Endothelial cell of umbilical vein (primary cell): ENCODE data around the gene C4orf51. TPM values are rescaled to one million over a fixed set of nuclear protein-coding genes. Genes with fewer than 3 reads are reported as not detected.

Experiments
- BruUV-seq: library from RNA; stranded (reverse); fragments of 400-500 nt; replicated peaks from 2 replicates; lab custom pipeline; 2021; lab: Mats Ljungman, UMichigan
- CTCF ChIA-PET: fragments of 300-600, 350-600 bp; sonication (Branson Sonifier 250); formaldehyde crosslinking; loops from one replicate; lab custom pipeline; 2021; ENCODE audit warnings: antibody characterized with exemption, inconsistent platforms; lab: Charles Lee
- POLR2A ChIA-PET: fragments of 300-600, 350-600 bp; sonication (Branson Sonifier 250); formaldehyde crosslinking; loops from one replicate; lab custom pipeline; 2021; ENCODE audit warnings: antibody characterized with exemption, inconsistent platforms; lab: Charles Lee
- DNase-seq: peaks from one replicate; pipeline ENCODE4 v3.0.0-alpha.2; 2011; ENCODE audit warnings: low read depth, low spot score
- FAIRE-seq: peaks from 2 replicates; lab custom pipeline; 2011; peaks lifted over from hg19 to GRCh38; lab: Jason Lieb, UNC
- H2AFZ ChIP-seq: 2 replicates; pipeline ENCODE4 v1.6.0; 2012; ENCODE audit warnings: low read depth, low read length, control low read depth, inconsistent platforms
- H3K27ac ChIP-seq: 2 replicates; pipeline ENCODE4 v1.5.1; 2011; ENCODE audit warnings: low read depth, mild to moderate bottlenecking, control low read depth, low read length, moderate library complexity; ENCODE audit not compliant: insufficient read depth
- H3K27me3 ChIP-seq, 2 experiments: 2 replicates each; pipeline versions ENCODE4 v1.6.0 to v1.6.1; 2011; ENCODE audit warnings: low read length in 2 of 2, mixed read lengths in 1 of 2; ENCODE audit not compliant: control insufficient read depth in 2 of 2, insufficient read depth in 2 of 2
- H3K36me3 ChIP-seq, 2 experiments: 2 replicates in 1 of 2; 3 replicates in 1 of 2; pipeline ENCODE4 v1.5.1; 2011; ENCODE audit warnings: low read length in 2 of 2, mild to moderate bottlenecking in 1 of 2, moderate library complexity in 1 of 2; ENCODE audit not compliant: control insufficient read depth in 2 of 2, insufficient read depth in 2 of 2; ENCODE audit errors: extremely low read depth in 1 of 2
- H3K4me1 ChIP-seq: 3 replicates; pipeline ENCODE4 v1.5.1; 2011; ENCODE audit warnings: mild to moderate bottlenecking, low read length; ENCODE audit not compliant: control insufficient read depth, insufficient read depth; ENCODE audit errors: extremely low read depth
- H3K4me2 ChIP-seq: 2 replicates; pipeline ENCODE4 v1.6.1; 2011; ENCODE audit warnings: low read length, control low read depth, mixed read lengths; ENCODE audit not compliant: insufficient read depth
- H3K4me3 ChIP-seq, 3 experiments: fragments of 200-600 bp in 1 of 3; sonication (generic), shearing (Covaris generic) in 1 of 3; replicated peaks in 1 of 3; 2 replicates each; pipeline ENCODE4 v1.5.1; 2011 to 2016; ENCODE audit warnings: control low read depth in 3 of 3, low read length in 3 of 3, mild to moderate bottlenecking in 2 of 3, inconsistent platforms in 1 of 3, low read depth in 1 of 3, moderate library complexity in 1 of 3; ENCODE audit not compliant: insufficient read depth in 1 of 3
- H3K79me2 ChIP-seq: 2 replicates; pipeline ENCODE4 v1.6.0; 2012; ENCODE audit warnings: low read length, inconsistent platforms; ENCODE audit not compliant: control insufficient read depth, insufficient read depth
- H3K9ac ChIP-seq: replicated peaks from 2 replicates; pipeline ENCODE3; 2011; ENCODE audit warnings: low read length, control low read depth; ENCODE audit not compliant: insufficient read depth; ENCODE audit errors: extremely low read depth
- H3K9me1 ChIP-seq: replicated peaks from 3 replicates; pipeline ENCODE4 v1.6.0; 2011; ENCODE audit warnings: mild to moderate bottlenecking, low read length; ENCODE audit not compliant: control insufficient read depth, insufficient read depth; ENCODE audit errors: extremely low read depth
- H3K9me3 ChIP-seq: replicated peaks from 2 replicates; pipeline ENCODE4 v1.5.1; 2012; ENCODE audit warnings: low read length, inconsistent platforms; ENCODE audit not compliant: control insufficient read depth, insufficient read depth
- H4K20me1 ChIP-seq: replicated peaks from 2 replicates; pipeline ENCODE3; 2011; ENCODE audit warnings: mild to moderate bottlenecking, low read length; ENCODE audit not compliant: control insufficient read depth, insufficient read depth; ENCODE audit errors: extremely low read depth
- EZH2 ChIP-seq: IDR thresholded peaks from 2 replicates; pipeline ENCODE4 v1.6.1; 2012; ENCODE audit warnings: borderline replicate concordance, low read depth, mild to moderate bottlenecking, moderate library complexity, low read length, inconsistent platforms; ENCODE audit not compliant: severe bottlenecking
- FOS ChIP-seq: IDR thresholded peaks from 2 replicates; pipeline ENCODE4 v1.6.1; 2011; ENCODE audit warnings: mild to moderate bottlenecking, low read length, moderate library complexity, borderline replicate concordance; ENCODE audit not compliant: insufficient read depth
- GATA2 ChIP-seq: IDR thresholded peaks from 2 replicates; pipeline ENCODE4 v1.7.0; 2011; ENCODE audit warnings: low read depth, mild to moderate bottlenecking, moderate library complexity, mixed read lengths, low read length; ENCODE audit not compliant: insufficient read length, insufficient read depth
- JUN ChIP-seq: IDR thresholded peaks from 2 replicates; pipeline ENCODE4 v1.6.1; 2011; ENCODE audit warnings: borderline replicate concordance, low read depth; ENCODE audit not compliant: insufficient read length, insufficient read depth
- MAX ChIP-seq: IDR thresholded peaks from 2 replicates; pipeline ENCODE4 v1.6.1; 2011; ENCODE audit not compliant: insufficient read depth, insufficient read length
- MYC ChIP-seq: IDR thresholded peaks from one replicate; pipeline ENCODE4 v1.6.1; 2011; ENCODE audit warnings: mild to moderate bottlenecking, low read depth, low read length
- POLR2A ChIP-seq: IDR thresholded peaks from 2 replicates; pipeline ENCODE4 v1.6.1; 2012; ENCODE audit warnings: low read depth, mild to moderate bottlenecking, control low read depth, low read length
- POLR2AphosphoS5 ChIP-seq: IDR thresholded peaks from 2 replicates; pipeline ENCODE4 v1.6.1; 2012; ENCODE audit warnings: low read depth, mild to moderate bottlenecking, control low read depth, low read length, moderate library complexity; ENCODE audit not compliant: insufficient read depth
- dilution Hi-C: fragments of 300-500 bp; cut with MboI; formaldehyde crosslinking; loops from one replicate; pipeline ENCODE4 v1.15.0; 2019; ENCODE audit warnings: low sequenced_read_pairs; ENCODE audit not compliant: extremely low pct_ligation_motif_present
- intact Hi-C: fragments of 100-400 bp; cut with micrococcal nuclease; formaldehyde crosslinking; loops from one replicate; pipeline ENCODE4 v1.10.0; 2022
- polyA plus RNA-seq, 4 experiments: library from polyadenylated mRNA; depleted of rRNA in 3 of 4; stranded (reverse) in 3 of 4; unstranded in 1 of 4; fragments of >200 nt; gene quantifications; 2 replicates each; pipeline versions ENCODE4 v1.2.1 to v1.2.3, GENCODE V29; 2011 to 2012; ENCODE audit warnings: missing spikeins in 1 of 4
- total RNA-seq: library from RNA; stranded (reverse); gene quantifications from 2 replicates; pipeline ENCODE4 v1.2.3, GENCODE V29; 2021
- TF ChIP-seq, protein P1 (sequence below), 2 donors: IDR thresholded peaks; 1 replicate in 1 of 2; 2 replicates in 1 of 2; pipeline ENCODE4 v1.5.1; 2011; ENCODE audit warnings: low read length in 2 of 2, mild to moderate bottlenecking in 2 of 2, moderate library complexity in 2 of 2, control low read depth in 1 of 2, inconsistent platforms in 1 of 2, low read depth in 1 of 2; ENCODE audit not compliant: insufficient read depth in 1 of 2; ENCODE audit errors: extremely low read depth in 1 of 2

C4orf51 gene
- total and polyA plus RNA-seq, 2 donors (not counting 3 experiments of a cell fraction or from before 2014, with no cell fraction given): not detected

GRCh38 chr4:145731028-145731427, 51.1 kb downstream of the C4orf51 start:
- POLR2A ChIA-PET: no interaction called here

More at GRCh38 chr4:145731028-145731427, 51.1 kb downstream of the C4orf51 start:
- no TSS peak for BruUV-seq
- Histone ChIP-seq H3K27me3 (no peaks in the 10 kb centered on the region), H3K27ac (no peak overlapping the region), H3K9me3 (no peaks in the 10 kb centered on the region), H3K4me3 (no peak overlapping the region), H2AFZ (no peak overlapping the region), H3K36me3 (no peaks in the 10 kb centered on the region), H3K4me2 (no peak overlapping the region), H3K79me2 (no peaks in the 10 kb centered on the region), H4K20me1 (no peaks in the 10 kb centered on the region), H3K4me1 (peaks cover 32% of the 10 kb centered on the region), H3K9me1 (no peaks in the 10 kb centered on the region), H3K9ac (no peak overlapping the region)
- CTCF ChIA-PET: no interaction called here
- DNase-seq: no peak
- no peak for FAIRE-seq
- TF ChIP-seq JUN (no peak), POLR2A (no peak), POLR2AphosphoS5 (no peak), FOS (no peak), MYC (no peak), EZH2 (no peak), GATA2 (no peak), MAX (no peak)
- TF ChIP-seq, protein P1, sequence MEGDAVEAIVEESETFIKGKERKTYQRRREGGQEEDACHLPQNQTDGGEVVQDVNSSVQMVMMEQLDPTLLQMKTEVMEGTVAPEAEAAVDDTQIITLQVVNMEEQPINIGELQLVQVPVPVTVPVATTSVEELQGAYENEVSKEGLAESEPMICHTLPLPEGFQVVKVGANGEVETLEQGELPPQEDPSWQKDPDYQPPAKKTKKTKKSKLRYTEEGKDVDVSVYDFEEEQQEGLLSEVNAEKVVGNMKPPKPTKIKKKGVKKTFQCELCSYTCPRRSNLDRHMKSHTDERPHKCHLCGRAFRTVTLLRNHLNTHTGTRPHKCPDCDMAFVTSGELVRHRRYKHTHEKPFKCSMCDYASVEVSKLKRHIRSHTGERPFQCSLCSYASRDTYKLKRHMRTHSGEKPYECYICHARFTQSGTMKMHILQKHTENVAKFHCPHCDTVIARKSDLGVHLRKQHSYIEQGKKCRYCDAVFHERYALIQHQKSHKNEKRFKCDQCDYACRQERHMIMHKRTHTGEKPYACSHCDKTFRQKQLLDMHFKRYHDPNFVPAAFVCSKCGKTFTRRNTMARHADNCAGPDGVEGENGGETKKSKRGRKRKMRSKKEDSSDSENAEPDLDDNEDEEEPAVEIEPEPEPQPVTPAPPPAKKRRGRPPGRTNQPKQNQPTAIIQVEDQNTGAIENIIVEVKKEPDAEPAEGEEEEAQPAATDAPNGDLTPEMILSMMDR (IDR thresholded peaks at IDR 0.05; ENCODE audit: extremely low read depth in 1 of 2, insufficient read depth in 1 of 2, low read depth in 1 of 2, low read length in 2 of 2): no peak
- dilution Hi-C loops (no loop called here), intact Hi-C loops (loop anchor here (5.0 kb wide), 3 partner anchors 249 to 606 kb away; partner anchors contain the start of genes LSM6 and SMAD1)
